OCI-M2 (cell line): ENCODE measurements around the gene OSCAR.
"Not testable (repeated sequence)": the region's sequence is repeated elsewhere in the genome, so short reads cannot be mapped to it uniquely, and the experiment has no call there.

Experiments
- DNase-seq: peaks from one replicate; lab custom pipeline; 2025; ENCODE audit not compliant: unreplicated experiment; lab: John Stamatoyannopoulos, UW

Gene OSCAR

DNA sequence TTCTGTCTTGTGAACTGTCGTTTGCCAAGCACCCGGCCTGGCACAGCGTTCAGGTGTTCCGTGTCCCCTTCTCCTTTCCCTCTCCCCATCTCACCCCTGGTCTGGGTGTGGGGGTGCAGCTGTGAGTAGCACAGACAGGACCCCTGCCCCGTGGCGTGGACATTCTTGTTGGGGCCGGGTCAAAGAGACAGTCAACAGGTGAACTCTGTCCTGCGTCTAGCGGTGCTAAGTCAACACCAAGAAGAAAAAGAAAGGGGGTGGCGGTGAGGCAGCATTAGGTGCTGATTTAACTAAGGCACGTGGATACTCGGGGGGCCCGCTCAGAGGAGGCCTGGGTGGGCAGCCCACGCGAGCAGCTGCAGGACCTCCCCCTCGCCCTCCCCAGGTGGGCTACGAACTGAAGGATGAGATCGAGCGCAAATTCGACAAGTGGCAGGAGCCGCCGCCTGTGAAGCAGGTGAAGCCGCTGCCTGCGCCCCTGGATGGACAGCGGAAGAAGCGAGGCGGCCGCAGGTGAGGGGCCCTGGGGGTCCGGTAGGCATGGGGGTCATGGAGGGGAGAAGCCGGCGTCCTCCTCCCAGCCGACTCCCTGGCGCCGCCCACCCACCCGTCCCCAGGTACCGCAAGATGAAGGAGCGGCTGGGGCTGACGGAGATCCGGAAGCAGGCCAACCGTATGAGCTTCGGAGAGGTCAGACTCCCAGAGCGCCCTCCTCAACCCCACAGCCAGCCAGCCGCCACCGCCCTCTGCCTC is 27.3 kb upstream of the OSCAR start:
- no peak for DNase-seq

DNA sequence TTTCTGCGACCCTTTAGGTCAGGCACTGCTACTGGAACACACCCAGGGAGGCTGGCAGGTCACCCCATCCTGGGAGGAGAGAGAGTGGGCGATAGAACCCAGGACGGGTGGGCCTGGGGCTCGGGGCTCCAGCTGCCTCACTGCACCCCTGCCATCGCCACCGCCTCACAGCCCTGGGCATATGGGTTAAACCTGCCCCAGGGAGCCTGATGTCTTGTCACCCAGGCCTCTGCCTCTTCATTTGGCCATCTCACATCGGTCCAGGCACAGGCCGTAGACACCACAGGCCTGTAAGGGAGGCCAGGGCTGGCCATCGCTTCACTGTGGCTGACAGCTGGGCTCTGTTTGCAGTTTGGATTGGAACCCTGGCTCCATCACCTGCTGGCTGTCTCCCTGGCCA is 25.1 kb upstream of the OSCAR start:
- DNase-seq = no peak

DNA sequence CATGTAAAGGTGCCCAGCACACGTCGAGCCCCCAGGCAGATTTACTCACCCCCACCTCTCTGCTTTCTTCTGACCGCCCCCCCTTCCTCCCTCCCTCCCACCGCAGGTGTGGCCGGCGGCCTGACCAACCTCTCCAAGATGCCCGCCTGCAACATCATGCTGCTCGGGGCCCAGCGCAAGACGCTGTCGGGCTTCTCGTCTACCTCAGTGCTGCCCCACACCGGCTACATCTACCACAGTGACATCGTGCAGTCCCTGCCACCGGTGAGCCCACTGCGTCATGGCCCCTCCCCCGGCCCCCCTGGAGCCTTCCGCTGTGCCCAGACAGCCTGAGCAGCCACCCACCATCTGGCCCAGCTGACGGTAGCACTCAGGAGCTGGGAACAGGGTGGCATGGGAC is 23.8 kb upstream of the OSCAR start:
- no peak for DNase-seq

DNA sequence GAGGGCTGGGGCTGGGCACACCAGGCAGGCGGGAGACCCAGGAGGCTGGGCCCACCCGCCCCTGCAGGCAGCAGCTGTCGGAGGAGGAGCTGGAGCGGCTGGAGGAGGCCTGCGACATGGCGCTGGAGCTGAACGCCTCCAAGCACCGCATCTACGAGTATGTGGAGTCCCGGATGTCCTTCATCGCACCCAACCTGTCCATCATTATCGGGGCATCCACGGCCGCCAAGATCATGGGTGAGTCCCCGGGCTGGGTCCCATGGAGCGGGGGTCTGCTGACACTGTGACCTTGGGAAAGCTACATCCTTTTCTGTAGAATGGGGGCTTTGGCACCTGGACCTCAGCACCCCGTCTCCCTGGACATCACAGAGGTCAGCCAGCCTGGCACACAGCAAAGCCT is 23.1 kb upstream of the OSCAR start:
- no peak for DNase-seq

DNA sequence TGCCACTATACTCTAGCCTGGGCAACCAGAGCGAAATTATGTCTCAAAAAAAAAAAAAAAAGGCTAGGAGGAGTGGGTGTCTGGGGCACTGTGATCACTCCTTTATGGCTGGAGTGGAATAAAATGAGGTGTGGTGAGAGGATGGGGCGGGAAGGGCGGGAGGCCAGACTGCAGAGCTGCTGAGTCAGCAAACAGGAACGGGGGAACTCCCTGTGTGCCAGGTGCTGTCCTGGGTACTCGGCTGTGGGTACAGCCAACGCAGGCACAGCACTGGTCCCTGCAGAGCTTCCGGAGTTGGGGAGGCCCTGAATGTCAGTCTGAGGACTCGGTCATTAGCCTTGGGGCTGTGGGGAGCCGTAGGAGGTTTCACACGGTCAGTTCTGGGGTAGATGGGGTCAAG is 20.7 kb upstream of the OSCAR start:
- no peak for DNase-seq

DNA sequence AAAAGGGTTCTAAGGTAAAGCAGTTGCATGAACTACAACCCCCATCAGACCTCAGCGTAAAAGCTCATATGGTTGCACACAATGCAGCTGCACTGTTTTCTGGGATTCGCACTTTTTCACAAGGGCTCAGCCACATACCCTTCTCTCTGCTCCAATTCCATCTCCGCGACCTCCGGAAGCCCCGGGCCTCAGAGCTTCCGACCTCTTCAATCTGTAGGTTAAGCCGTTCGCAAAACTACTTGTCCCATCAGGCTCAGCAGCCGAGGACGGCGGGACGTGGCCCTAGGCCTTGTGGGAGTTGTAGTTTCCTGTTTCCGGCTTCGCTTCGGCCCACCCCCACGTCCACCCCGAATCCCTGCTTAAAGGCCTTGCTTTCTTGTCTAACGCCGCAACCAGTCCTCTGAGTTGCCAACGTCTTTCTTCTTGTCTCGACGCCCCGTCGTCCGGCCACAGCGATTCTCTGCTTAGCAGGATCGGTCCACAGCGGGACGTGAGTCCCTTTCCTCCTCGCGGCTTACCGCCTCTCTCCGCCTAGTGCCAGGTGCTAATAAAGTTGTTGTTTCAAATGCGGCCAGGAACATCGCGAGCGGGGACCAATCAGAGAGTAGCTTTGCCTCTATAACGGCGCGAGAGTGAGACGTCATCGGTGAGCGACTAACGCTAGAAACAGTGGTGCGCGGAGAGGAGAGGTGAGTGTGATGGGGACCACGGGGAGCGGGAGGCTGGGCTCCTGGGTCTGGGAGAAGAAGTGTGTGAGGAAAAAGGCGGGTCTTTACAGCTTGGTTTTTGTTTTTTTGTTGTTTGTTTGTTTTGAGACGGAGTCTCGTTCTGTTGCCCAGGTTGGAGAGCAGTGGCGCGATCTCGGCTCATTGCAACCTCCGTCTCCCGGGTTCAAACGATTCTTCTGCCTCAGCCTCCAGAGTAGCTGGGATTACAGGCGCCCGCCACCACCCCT is 14.8 kb upstream of the OSCAR start, which contains the start of the genes PRPF31 and TFPT:
TSS of gene PRPF31 (plus strand) at position 646 of the 955 bp plus-strand sequence. CDS start 2,525 bp downstream, outside the sequence.
TSS of gene TFPT (minus strand) at position 549 of the 955 bp plus-strand sequence. CDS start at position 161, 388 bp downstream.
- DNase-seq = peak; percentile 97

DNA sequence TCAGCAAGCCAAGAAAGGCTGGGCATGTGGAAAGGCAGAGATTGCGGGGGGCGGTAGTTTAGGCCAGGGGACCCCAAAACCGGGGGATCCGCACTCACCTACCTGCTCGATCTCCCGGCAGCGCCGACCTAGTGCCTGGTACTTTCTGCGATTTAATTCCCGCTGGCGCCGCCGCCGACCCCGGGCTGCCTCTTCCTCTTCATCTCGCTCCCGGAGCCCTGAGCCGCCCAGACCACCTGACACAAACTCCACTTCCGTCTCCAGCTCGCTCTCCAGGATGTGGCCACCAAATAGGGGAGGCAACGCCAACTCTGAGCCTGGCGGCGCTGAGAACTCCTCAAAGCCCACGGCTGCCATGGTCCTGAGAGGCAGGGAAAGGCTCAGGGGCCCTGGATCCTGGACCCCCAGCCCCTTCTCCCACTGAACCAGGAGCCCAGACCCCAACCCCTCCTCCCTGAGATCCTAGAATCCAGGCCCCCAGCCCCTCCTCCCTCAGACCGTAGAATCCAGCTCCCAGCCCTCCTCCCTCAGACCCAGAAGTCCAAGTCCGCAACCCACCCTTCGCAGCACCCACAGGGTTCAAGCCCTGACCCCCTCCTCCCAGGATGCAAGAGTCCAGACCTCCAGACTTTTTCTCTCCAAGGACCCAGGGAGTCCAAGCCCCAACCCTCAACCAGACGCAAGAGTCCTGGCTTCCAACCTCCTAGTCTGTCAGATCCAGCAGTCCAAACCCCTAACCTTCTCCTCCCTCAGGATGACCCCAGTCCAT is 13.9 kb upstream of the OSCAR start:
- DNase-seq = no peak

DNA sequence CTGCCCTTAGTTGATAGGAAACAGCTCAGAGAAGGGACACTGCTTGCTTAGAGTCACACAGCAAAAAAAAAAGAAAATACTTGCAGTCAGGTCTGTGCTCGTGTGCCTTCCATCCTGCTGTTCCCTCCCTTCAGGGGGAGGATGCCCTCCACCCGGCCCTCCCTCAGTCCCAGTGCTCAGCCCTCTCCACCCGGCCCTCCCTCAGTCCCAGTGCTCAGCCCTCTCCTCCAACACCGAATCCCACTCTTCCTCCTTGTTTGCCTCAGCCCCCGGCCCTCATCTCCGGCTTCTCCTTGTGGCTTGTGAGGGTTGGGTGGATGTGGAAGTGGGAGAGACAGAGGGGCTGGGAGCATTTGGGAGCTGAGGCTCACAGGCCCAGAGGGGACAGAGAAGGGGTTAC is 9.0 kb upstream of the OSCAR start:
- no peak for DNase-seq

DNA sequence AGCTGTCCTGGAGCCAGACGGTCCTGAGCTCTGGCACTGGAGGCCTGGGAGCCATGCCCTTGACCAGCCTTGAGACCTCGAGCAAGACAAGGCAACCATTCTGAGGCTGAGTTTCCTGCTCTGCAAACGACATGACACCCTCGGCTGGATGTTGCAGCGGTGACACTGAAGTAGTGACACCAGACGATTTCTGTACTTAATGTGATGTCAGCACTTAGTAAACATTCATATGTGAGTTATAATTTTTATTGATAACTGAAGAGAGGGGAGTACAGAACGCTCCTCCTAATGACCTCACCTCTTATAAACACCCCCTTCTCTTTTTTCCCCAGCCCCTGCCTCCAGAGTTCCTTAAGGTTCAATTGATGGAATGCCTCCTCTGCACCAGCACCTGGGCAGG is 7.9 kb upstream of the OSCAR start:
- DNase-seq = no peak

DNA sequence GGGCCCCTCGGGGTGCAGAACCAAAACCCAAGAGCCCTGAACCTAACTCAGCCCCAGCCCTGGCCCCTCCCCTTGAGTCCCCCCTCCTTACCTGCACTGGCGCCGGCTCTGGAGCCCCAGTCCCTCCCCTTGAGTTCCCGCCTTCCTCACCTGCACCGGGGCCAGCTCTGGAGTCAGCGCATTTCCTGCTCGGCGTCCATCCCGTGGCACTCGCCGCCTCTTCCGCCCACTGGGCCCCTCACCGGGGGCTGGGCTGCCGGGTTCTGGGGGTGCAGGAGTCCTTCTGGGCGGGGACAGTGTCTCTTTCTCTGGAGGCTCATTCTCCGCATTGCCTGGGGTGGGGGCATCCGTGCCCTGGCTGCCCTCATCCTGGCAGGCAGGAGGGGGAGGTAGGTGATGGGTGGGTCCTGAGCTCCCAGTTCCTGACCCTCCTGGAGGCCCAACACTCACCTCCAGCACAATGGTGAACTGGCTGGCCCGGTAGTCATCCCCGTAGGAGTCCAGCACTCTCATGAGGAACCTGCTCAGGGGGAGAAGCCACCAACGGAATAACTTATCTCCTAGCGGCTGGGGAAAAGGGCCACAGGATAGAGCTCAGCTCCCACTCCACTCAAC is 7.4 kb upstream of the OSCAR start:
- no peak for DNase-seq

DNA sequence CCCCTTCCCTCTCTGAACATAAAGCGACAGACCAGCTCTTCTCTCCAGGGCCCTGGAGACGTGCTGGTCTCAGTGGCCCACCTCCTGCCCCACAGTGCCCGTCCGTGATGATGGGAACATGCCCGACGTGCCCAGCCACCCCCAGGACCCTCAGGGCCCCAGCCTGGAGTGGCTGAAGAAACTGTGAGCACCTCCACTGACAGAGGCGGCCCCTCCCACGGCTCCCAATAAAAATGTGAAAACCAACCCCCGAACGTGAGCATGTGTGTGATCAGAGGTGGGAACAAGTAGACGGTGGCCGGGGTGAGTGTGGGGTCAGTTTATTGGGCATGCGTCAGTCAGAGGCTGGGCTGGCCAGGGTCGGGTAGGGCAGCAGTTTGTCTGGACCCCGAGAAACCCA is 6.1 kb upstream of the OSCAR start:
- DNase-seq = no peak

DNA sequence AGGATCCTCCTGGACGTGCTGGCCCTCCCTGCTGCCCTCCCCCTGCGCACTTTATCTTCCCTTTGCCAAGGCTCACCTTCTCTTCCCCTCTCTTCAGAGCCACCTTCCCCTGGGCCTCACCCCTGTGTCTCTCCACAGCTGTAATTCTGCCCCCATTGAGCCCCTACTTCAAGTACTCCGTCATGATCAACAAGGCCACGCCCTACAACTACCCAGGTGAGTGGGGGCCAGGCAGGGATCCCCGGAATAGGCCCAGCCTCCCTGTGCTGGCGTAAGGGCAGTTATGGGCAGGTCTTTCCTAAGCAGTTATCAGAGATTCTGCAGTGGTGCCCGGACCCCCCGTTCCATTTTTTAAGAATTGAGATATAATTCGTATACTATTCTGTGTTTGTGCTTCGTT is 5.2 kb upstream of the OSCAR start:
- DNase-seq = no peak

DNA sequence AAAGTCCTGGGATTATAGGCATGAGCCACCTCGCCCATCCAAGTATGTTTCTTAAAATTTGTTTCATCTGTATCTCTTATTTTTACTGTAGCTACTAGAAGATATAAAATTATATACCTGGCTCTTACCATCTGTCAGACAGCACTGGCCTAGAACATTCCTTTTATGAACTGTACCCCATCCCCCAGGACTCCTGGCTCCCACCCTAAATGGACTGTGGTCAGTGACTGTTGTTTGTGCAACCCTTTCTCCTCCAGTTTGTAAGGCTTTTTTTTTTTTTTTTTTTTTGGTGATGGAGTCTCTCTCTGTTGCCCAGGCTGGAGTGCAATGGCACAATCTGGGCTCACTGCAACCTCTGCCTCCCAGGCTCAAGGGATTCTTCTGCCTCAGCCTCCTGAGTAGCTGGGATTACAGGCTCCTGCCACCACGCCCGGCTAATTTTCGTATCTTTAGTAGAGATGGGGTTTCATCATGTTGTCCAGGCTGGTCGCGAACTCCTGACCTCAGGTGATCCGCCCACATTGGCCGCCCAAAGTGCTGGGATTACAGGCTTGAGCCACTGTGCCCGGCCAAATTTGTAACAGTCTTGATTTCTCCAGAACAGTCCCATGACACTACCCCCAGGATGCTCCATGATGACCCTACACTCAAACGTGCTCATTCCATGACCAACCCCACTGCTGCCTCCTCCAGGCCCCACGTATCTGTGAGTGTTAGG is 4.6 kb upstream of the OSCAR start:
- DNase-seq = no peak

DNA sequence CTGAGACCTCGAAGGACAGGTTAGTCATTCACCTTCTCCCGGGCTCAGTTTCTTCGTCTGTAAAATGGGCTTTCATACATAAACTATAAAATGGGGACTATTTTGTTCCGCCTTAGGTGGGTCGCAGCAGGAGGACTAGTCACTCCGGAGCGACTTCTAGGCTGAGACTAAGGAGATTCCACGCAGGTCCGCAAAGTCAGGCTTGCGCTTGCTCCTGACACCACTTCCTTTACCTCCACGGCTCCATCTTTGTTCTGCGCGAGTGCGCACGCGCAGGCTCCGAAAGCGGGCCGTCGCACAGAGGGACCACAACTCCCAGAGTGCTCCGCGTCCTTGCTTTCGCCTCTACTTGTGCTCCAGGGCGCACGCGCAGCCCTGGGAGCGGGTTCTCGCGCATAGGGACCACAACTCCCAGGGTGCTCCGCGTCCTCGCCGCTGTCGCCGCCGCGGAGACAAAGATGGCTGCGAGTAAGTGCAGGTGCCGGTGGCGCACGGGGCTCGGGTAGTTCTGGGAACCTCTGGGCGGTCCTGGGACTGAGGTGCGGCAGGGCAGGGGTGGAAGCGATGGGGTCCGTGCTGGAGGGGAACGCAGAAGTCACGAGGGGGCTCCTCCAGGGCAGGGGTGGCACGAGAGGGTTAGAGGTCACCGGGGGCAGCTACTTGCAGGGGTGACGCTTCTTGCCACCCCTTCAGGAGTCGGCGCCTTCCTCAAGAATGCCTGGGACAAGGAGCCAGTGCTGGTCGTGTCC is 2.0 kb upstream of the OSCAR start, which contains the start of gene NDUFA3:
TSS of gene NDUFA3 (plus strand) at position 435 of the 749 bp plus-strand sequence. CDS start at position 459, 24 bp downstream.
- peak; percentile 72 for DNase-seq

DNA sequence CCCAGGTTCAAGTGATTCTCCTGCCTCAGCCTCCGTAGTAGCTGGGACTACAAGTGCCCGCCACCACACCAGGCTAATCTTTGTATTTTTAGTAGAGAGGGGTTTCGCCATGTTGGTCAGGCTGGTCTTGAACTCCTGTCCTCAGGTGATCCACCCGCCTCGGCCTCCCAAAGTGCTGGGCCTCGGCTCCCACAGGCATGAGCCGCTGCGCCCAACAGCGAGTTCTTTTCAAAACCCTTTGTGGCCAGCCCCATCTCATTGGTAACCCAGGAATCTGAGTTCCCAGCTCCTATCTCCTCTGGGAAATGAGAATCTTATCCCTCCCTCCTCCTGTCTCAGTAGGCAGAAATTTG is 724 bp downstream of the OSCAR start:
- not testable (repeated sequence) for DNase-seq

DNA sequence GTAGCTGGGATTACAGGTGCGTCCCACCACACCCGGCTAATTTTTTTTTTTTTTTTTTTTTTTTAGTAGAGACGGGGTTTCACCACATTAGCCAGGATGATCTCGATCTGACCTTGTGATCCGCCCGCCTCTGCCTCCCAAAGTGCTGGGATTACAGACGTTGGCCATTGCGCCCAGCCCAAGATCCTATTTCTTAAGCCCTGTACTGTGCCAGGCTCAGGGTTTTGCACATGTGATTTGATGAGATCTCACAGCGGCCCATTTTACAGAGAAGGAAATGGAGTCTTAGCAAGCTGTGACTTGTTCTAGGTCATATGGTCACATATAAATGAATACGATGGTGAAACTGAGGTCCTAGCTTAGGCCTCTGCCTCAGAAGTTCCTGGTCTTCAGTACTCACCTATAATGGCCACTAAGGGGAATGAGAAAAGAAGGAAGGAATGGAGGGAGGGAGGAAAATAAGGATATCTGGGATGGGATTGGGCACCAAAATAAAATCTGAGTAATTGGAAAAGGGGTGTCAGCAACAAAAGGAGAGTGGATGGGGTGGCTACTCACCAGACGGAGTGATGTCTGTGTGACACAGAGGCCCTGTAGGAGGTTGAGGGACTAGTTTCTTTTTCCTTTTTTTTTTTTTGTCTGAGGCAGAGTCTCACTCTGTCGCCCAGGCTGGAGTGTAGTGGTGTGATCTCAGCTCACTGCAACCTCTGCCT is 1.3 kb downstream of the OSCAR start:
- no peak for DNase-seq

DNA sequence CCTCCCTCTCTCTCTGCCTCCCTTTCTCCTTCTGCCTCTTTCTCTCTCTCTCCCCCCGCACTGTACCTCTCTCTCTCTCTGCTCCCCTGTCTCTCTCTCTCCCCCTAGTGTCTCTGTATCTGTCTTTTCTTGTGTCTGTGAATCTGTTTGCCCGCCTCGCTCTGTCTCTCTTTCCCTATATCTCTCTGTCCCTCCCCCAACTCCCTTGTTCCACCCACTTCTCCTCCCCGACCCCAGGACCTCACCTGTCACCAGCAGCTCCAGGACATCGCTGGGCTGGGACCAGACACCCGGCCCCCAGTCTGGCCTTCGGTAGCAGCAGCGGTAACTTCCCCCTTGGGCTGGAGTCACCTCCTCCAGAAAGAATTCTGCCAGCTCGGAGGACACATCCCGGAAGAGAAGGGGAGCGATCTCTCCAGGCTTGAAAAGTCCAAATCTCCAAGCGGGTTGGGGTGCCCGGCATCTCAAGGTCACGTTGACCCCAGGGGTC is 3.9 kb downstream of the OSCAR start:
- no peak for DNase-seq

DNA sequence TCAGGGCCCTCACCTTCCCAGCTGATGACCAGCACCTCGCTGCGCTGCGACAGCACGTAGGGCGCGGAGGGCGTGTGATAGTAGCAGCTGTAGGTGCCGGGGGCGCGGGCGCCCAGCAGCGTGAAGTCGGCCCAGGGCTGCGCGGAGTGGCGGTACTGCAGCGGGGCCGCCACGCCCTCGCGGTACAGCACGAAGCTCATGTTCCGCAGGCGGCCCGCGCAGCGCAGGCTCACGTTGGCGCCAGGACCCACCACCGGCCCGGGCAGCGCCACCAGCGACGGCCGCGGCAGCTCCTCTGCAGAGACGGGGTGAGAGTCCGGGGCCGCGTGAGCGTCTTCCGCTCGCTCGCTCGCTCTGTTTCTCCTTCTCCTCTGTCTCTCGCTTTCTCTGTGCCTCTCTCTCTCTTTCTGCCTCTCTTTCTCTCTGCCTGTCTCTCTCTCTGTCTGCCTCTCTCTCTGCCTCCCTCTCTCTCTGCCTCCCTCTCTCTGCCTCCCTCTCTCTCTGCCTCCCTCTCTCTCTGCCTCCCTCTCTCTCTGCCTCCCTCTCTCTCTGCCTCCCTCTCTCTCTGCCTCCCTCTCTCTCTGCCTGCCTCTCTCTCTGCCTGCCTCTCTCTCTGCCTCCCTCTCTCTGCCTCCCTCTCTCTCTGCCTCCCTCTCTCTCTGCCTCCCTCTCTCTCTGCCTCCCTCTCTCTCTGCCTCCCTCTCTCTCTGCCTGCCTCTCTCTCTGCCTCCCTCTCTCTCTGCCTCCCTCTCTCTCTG is 4.6 kb downstream of the OSCAR start:
- DNase-seq = not testable (repeated sequence)
